ENCODE measurements around the gene OSBPL6. TPM values are rescaled to one million over a fixed set of nuclear protein-coding genes. Genes with fewer than 3 reads are reported as not detected.

Gene OSBPL6
- total and polyA plus RNA-seq, 10 of the 15 experiments (the other 5 are each of a cell fraction or from before 2014, with no cell fraction given) = 0.01 to 0.08 (median 0.03) TPM; not detected in 5

GRCh38 chr2:178275600-178275999, 81.3 kb downstream of the OSBPL6 start:
- intact Hi-C loops (cut with micrococcal nuclease; ENCODE audit: unreplicated experiment) (no loop called here), in situ Hi-C loops (cut with MboI) (no loop called here)
- no peaks in the 10 kb centered on the region for H3K9me3 ChIP-seq (replicated peaks; ENCODE audit: control insufficient read depth, insufficient read depth, low read length)
- ATAC-seq (no peak), DNase-seq (ENCODE audit: low read depth, low spot score) (no peak), FAIRE-seq (no peak)
- H3K4me3 ChIP-seq = no peak overlapping the region
- H3K27ac ChIP-seq (ENCODE audit: control insufficient read depth, insufficient read depth) = no peak overlapping the region
- ChIA-PET RAD21 (ENCODE audit: unreplicated experiment) (interaction anchor here (0.7 kb wide), 1 partner anchor 32 kb away, joined by 4 read pairs; no protein-coding TSS in a partner anchor), POLR2A (interaction anchor here (0.6 kb wide), 1 partner anchor 173 kb away, joined by 6 read pairs; no protein-coding TSS in a partner anchor), CTCF (interaction anchor here (0.8 to 1.3 kb wide), 3 partner anchors 144 to 165 kb away, joined by 3 to 4 read pairs (median 3); no protein-coding TSS in a partner anchor), SMC1A (ENCODE audit: uncharacterized antibody, unreplicated experiment) (no interaction called here)
- TF ChIP-seq IRF4 (IDR thresholded peaks at IDR 0.05; ENCODE audit: low read depth, low read length) = no peak
- no peak for TF ChIP-seq CEBPB (IDR thresholded peaks at IDR 0.05; ENCODE audit: borderline replicate concordance in 1 of 2, low read depth in 2 of 2, low read length in 2 of 2)
- TF ChIP-seq, protein P1, sequence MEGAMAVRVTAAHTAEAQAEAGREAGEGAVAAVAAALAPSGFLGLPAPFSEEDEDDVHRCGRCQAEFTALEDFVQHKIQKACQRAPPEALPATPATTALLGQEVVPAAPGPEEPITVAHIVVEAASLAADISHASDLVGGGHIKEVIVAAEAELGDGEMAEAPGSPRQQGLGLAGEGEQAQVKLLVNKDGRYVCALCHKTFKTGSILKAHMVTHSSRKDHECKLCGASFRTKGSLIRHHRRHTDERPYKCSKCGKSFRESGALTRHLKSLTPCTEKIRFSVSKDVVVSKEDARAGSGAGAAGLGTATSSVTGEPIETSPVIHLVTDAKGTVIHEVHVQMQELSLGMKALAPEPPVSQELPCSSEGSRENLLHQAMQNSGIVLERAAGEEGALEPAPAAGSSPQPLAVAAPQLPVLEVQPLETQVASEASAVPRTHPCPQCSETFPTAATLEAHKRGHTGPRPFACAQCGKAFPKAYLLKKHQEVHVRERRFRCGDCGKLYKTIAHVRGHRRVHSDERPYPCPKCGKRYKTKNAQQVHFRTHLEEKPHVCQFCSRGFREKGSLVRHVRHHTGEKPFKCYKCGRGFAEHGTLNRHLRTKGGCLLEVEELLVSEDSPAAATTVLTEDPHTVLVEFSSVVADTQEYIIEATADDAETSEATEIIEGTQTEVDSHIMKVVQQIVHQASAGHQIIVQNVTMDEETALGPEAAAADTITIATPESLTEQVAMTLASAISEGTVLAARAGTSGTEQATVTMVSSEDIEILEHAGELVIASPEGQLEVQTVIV (IDR thresholded peaks at IDR 0.05; ENCODE audit: borderline replicate concordance, partially characterized antibody) = no peak
- TF ChIP-seq CHD4 (IDR thresholded peaks at IDR 0.05) = no peak
- TF ChIP-seq, protein P2, sequence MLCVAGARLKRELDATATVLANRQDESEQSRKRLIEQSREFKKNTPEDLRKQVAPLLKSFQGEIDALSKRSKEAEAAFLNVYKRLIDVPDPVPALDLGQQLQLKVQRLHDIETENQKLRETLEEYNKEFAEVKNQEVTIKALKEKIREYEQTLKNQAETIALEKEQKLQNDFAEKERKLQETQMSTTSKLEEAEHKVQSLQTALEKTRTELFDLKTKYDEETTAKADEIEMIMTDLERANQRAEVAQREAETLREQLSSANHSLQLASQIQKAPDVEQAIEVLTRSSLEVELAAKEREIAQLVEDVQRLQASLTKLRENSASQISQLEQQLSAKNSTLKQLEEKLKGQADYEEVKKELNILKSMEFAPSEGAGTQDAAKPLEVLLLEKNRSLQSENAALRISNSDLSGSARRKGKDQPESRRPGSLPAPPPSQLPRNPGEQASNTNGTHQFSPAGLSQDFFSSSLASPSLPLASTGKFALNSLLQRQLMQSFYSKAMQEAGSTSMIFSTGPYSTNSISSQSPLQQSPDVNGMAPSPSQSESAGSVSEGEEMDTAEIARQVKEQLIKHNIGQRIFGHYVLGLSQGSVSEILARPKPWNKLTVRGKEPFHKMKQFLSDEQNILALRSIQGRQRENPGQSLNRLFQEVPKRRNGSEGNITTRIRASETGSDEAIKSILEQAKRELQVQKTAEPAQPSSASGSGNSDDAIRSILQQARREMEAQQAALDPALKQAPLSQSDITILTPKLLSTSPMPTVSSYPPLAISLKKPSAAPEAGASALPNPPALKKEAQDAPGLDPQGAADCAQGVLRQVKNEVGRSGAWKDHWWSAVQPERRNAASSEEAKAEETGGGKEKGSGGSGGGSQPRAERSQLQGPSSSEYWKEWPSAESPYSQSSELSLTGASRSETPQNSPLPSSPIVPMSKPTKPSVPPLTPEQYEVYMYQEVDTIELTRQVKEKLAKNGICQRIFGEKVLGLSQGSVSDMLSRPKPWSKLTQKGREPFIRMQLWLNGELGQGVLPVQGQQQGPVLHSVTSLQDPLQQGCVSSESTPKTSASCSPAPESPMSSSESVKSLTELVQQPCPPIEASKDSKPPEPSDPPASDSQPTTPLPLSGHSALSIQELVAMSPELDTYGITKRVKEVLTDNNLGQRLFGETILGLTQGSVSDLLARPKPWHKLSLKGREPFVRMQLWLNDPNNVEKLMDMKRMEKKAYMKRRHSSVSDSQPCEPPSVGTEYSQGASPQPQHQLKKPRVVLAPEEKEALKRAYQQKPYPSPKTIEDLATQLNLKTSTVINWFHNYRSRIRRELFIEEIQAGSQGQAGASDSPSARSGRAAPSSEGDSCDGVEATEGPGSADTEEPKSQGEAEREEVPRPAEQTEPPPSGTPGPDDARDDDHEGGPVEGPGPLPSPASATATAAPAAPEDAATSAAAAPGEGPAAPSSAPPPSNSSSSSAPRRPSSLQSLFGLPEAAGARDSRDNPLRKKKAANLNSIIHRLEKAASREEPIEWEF (IDR thresholded peaks at IDR 0.05; ENCODE audit: insufficient replicate concordance, low read depth, low read length) = no peak
- no peak for TF ChIP-seq GATAD2B (conservative IDR thresholded peaks at IDR 0.05; ENCODE audit: low read depth)
- no peak for TF ChIP-seq RCOR1 (conservative IDR thresholded peaks at IDR 0.05; ENCODE audit: low read depth, low read length)
- H2AFZ ChIP-seq (ENCODE audit: control insufficient read depth, low read depth, low read length) = no peak overlapping the region
- no TSS peak for BruUV-seq (replicated peaks)
- no peaks in the 10 kb centered on the region for H4K20me1 ChIP-seq (ENCODE audit: control insufficient read depth, insufficient read depth)
- no peaks in the 10 kb centered on the region for H3K36me3 ChIP-seq (ENCODE audit: control insufficient read depth in 2 of 2, insufficient read depth in 2 of 2, low read length in 1 of 2)
- no peak overlapping the region for H3K9ac ChIP-seq (ENCODE audit: control insufficient read depth, insufficient read depth, low read length)
- no peak overlapping the region for H3K4me2 ChIP-seq (ENCODE audit: control insufficient read depth, insufficient read depth)
- no peaks in the 10 kb centered on the region for H3K4me1 ChIP-seq (ENCODE audit: control insufficient read depth, insufficient read depth, low read length)
- 29% methylated on average over 5 of the region's 5 CpGs for WGBS (ENCODE audit: insufficient coverage, insufficient replicate concordance, low lambda C conversion rate, missing lambda C conversion rate)
- no peaks in the 10 kb centered on the region for H3K27me3 ChIP-seq (replicated peaks in 1 of 2; ENCODE audit: control insufficient read depth in 2 of 2, insufficient read depth in 2 of 2, low read length in 1 of 2)
- no peaks in the 10 kb centered on the region for H3K79me2 ChIP-seq (ENCODE audit: control insufficient read depth, insufficient read depth, low read length)
